A549 (cell line): ENCODE data around the gene AFDN.

Experiments
- NFE2L2 ChIP-seq: fragments of 150-350 bp; conservative IDR thresholded peaks from 2 replicates; pipeline ENCODE4 v1.6.1; 2014; ENCODE audit warnings: low read length
- TF ChIP-seq, protein P1 (sequence below): fragments of 250-450 bp; sonication (Bioruptor Pico); IDR thresholded peaks from 2 replicates; pipeline ENCODE4 v1.5.0; 2021; ENCODE audit warnings: mild to moderate bottlenecking, moderate library complexity, borderline replicate concordance
- TF ChIP-seq, protein P2 (sequence below): fragments of >200 bp; sonication (Bioruptor Twin); formaldehyde crosslinking; IDR thresholded peaks from 3 replicates; pipeline ENCODE4 v1.5.1; 2016

DNA sequence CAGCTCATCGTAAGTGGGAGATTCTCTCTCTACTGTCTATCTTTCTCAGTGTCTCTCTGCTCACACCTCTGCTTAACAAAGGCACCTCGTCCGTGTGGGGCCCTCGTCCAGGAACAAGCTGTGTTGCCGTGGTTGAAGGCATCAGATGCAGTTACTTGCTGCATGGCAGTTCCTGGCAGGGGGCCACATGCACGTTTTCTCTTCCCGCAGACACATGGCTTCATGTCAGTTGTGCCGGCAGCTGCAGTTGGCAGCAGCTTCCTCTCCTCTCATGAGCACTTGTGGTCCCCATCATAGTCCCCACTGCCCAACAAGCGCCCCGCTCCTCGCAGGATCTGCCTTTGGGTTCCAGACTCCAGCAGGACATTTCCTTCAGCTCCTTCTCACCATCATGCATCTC is 7.1 kb upstream of the AFDN start:
- TF ChIP-seq, protein P1, sequence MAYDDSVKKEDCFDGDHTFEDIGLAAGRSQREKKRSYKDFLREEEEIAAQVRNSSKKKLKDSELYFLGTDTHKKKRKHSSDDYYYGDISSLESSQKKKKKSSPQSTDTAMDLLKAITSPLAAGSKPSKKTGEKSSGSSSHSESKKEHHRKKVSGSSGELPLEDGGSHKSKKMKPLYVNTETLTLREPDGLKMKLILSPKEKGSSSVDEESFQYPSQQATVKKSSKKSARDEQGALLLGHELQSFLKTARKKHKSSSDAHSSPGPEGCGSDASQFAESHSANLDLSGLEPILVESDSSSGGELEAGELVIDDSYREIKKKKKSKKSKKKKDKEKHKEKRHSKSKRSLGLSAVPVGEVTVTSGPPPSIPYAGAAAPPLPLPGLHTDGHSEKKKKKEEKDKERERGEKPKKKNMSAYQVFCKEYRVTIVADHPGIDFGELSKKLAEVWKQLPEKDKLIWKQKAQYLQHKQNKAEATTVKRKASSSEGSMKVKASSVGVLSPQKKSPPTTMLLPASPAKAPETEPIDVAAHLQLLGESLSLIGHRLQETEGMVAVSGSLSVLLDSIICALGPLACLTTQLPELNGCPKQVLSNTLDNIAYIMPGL (CRISPR knock-in tag), result no peak
- TF ChIP-seq, protein P2, sequence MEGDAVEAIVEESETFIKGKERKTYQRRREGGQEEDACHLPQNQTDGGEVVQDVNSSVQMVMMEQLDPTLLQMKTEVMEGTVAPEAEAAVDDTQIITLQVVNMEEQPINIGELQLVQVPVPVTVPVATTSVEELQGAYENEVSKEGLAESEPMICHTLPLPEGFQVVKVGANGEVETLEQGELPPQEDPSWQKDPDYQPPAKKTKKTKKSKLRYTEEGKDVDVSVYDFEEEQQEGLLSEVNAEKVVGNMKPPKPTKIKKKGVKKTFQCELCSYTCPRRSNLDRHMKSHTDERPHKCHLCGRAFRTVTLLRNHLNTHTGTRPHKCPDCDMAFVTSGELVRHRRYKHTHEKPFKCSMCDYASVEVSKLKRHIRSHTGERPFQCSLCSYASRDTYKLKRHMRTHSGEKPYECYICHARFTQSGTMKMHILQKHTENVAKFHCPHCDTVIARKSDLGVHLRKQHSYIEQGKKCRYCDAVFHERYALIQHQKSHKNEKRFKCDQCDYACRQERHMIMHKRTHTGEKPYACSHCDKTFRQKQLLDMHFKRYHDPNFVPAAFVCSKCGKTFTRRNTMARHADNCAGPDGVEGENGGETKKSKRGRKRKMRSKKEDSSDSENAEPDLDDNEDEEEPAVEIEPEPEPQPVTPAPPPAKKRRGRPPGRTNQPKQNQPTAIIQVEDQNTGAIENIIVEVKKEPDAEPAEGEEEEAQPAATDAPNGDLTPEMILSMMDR, result no peak
- no peak for TF ChIP-seq NFE2L2
